Dermis microvascular lymphatic vessel endothelial cell (primary cell): ENCODE data around the gene ZNF81. TPM values are rescaled to one million over a fixed set of nuclear protein-coding genes. Genes with fewer than 3 reads are reported as not detected.
"Not testable (repeated sequence)": the region's sequence is repeated elsewhere in the genome, so short reads cannot be mapped to it uniquely, and the experiment has no call there.

Experiments
- DNase-seq, 2 donors: peaks; one replicate each; pipeline versions ENCODE4 v3.0.0 to v3.0.0-alpha.2; 2010; ENCODE audit warnings: low read depth in 2 of 2
- total RNA-seq: library from RNA; depleted of rRNA; stranded (reverse); fragments of >200 nt; gene quantifications from 2 replicates; pipeline ENCODE4 v1.2.1, GENCODE V29; 2014

Gene ZNF81
- total RNA-seq, 1 donor from 2014 or later, result 3.3 TPM

DNA sequence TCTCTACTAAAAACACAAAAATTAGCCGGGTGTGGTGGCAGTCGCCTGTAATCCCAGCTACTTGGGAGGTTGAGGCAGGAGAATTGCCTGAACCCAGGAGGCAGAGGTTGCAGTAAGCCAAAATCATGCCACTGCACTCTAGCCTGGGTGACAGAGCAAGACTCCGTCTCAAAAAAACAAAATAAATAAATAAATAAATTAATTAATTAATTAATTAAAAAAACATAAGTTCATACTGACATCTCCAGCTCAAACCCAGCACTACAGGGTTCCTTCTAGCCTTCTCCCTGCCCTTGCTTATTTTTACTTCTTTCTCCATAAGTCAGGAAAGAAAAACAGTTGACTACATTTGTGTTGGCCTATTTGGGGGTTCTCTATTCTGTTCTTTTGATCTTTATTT lies 95.3 kb downstream of the ZNF81 start:
- DNase-seq, result not testable (repeated sequence)

DNA sequence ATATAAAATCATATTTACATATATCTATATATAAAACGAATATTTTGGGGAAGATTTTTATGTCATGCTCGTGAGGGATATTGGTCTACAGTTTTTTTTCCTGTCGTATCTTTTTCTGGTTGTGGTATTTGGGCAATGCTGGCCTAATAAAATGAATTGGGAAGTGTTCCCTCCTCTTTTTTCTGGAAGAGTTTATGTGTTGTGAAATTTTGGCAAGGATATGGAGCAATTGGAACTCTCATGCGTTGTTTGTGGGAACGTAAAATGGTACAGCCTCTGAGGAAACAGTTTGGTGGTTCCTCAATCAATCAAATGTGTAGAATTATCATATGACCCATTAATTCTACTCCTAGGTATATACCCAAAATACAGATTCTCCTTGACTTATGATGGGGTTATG lies 97.2 kb downstream of the ZNF81 start:
- no peak for DNase-seq

DNA sequence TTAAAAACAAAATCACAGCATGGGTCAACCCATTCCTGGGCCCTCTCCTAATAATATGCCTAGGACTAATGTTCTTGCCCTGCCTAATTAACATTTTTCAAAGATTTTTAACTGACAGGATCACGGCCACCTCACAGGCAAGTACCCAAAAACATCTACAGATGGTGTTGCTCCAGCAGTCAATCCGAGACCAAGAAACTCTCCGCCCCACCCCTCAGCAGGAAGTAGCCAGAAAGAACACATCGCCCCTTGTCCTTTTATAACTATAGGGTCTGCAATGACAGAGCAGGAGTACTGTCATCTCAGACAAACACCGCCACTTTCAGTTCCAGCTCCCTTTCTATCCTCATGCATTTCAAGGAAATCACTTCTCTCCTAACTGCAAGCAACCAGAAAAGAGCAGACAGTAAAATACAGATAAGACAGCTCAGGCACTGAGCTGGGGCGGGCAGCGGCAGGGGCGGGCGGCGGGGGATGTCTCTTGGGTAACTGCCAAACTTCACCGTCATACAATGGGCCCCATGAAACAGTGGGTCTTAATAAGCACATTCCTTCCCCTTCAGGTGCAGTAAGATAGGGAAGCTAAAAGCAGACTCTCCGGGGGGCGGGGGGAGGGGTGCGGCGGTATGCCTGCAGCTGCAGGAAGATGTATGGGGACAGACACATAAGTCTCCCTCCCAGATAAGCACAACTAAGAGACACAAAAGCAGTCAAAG lies 99.7 kb downstream of the ZNF81 start:
- peak in 1 of 2 donors; percentile 2 for DNase-seq

DNA sequence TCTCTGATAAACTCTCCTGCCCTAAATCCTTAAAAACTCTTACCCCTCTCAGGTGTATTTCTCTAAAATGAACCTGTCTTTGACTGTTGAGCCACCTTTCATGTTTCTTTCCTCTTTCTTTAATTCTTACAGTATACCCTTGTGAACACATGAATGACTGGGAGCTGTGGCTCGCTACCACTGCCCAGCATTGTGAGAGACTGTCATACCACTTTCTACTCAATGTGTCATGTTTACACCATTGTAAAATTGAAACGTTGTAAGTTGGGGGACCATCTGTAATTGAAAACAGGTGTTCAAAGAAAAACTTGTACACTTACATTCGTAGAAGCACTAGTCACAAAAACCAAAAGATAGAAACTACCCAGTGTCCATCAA lies 100.2 kb downstream of the ZNF81 start:
- no peak for DNase-seq

DNA sequence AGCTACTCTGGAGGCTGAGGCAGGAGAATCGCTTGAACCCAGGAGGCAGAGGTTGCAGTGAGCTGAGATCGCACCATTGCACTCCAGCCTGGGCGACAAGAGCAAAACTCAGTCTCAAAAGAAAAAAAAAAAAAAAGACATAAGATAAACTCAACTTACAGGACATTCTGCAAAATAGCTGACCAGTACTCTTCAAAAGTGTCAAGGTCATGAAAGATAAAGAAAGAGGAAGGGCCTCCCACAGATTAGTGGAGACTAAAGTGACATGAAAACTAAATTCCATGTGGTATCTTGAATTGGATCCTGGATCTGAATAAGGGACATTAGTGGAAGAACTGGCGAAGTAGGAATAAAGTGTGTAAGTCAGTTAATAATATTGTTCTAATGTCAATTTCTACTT lies 103.7 kb downstream of the ZNF81 start:
- DNase-seq, result no peak

DNA sequence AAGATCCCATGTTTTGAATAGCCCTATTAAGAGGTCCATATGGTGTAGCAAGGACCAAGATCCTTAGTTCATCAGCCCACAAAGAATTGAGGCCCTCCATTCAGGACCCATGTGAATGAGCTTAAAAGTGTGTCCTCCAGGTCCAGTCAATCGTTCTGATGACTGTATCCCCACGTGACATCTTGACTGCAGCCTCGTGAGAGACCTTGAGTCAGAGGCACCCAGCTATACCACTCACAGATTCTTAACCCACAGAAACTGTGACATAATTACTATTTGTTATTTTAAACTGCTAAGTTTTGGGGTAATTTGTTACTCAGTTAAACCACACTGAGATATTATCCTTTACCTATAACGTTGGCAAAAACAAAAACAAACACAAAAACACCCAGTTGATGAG lies 104.7 kb downstream of the ZNF81 start:
- no peak for DNase-seq

DNA sequence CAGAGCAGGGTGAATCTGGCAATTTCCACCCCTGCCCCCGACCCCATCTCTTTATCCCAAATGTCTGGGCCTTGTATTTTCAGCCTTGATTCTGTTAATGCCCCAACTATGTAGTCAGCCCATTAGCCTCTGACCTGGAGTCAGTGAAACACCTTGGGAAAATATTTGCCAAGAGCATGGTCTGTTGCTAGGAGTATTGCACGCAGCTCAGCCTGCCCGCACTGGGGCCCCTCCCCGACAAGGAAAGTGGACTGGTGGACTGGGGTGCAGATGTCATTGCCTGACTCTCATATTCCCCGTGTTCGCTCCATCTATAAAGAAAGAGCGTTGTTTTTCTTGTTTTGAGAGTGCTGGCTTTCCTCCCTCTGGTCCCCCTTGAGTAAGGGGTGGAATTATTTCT lies 118.6 kb downstream of the ZNF81 start:
- DNase-seq, result not testable (repeated sequence)

DNA sequence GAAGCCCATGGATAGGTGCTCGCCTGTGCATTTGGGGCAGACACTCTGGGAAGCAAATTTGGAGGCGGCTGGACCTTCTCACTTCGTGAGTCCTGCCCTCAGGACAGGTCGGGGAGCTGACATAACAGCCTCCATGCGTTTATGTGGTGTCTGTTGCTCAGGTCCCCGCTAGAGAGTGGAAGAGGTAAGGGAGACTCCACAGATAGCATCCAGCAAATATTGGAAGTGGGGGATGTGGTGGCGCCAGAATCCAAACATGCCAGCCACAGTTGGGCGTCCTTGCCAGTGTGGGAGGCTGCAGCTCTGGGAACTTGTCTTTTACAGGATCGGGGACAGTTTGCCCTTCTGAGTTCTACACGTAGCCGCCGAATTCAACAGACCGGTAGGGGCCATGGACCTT lies 119.3 kb downstream of the ZNF81 start:
- no peak for DNase-seq

DNA sequence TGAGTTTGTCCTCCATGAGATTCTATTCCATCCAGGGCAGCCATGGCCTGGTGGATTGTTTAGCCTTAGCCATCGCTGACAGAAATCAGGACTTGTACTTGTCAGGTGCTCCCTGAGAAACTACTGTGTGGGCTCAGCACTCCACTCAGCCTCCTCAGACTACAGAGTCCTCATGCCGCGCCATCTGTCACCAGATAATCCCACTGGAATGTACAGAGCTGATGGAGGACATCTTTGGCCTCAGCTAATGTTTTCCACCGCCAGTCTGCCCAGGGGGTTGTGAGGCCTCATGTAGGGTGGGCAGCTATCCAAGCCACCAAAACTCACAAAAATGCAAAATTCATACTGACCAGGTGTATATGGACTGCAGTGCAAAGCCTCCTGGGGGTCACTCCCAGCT lies 121.5 kb downstream of the ZNF81 start:
- DNase-seq, result not testable (repeated sequence)

DNA sequence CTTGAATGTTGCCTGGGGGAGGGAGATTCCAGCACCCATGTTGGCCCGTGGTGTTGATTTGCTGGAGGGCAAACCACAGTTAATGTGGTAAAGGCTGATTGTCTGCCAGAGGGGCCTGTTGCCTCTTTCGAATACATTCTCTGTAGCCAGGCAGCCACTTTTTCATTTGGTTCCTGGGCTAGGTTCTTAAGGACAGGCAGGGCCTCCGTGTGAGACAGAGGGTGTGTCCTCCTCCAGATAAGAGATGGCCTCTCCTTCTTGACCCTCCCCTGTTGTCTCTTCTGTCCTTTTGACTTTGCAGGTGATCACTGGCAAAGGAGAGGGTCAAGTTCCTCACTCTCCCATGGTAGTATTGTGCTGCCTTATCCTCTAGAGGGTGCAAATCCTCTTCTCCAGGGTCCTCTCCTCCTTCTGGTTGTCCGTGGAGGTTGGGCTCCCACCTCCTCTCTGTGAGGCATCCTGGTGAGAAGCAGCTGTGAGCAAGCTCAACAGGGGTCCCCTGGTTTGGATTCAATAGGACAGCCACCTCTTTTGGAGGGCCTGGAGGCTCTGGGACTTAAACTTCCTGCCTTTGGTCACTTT lies 122.2 kb downstream of the ZNF81 start:
- DNase-seq, result peak in 1 of 2 donors; percentile 13

DNA sequence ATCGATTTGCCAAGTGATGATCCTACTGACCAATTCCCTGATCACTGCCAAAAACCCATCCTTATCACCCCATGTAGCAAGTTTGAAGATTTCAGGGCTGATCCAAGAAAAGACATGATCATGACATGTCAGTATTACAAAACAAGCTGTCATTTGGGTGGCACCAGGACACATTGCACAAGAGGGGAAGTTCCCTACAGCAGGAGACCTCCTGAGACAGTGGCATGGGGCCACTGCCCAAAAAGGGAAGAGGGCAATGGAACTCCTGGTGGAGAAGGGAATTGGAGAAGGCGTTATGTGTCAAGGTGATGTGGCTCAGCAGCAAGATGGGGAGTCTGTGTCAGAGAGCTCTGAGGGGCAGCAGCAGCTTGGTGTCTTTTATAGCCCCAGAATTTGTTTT lies 123.7 kb downstream of the ZNF81 start:
- no peak for DNase-seq

DNA sequence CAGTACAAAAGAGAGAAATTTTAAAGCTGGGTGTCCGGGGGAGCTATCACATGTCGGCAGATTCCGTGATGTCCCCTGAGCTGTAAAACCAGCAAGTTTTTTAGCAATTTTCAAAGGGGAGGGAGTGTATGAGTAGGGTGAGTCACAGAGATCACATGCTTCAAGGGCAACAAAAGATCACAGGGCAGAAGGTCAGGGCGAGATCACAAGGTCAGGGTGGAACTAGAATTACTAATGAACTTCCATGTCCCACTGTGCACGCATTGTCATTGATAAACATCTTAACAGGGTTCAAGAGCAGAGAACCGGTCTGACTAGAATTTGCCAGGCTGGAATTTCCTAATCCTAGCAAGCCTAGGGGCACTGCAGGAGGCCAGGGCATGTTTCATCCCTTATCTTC lies 125.1 kb downstream of the ZNF81 start:
- not testable (repeated sequence) for DNase-seq

DNA sequence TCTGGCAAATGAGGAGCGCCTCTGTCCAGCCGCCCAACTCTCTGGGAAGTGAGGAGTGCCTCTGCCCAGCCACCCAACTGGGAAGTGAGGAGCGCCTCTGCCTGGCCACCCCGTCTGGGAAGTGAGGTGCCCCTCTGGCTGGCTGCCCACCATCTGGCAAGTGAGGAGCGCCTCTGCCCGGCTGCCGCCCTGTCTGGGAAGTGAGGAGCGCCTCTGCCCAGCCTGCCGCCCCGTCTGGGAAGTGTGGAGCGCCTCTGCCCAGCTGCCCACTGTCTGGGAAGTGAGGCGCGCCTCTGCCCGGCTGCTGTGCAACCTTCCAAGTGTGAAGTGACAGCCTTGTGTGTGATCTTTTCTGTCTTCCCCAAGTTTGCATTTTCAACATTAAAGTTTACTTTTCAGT lies 128.8 kb downstream of the ZNF81 start:
- not testable (repeated sequence) for DNase-seq

Other genes starting within 250 kb of the ZNF81 start
- under 0.01 and 0.13 TPM in 2 replicates for gene SYN1, start 217.0 kb upstream of the ZNF81 start, total RNA-seq
- 0.13 and 0.26 TPM in 2 replicates for gene CFP, start 207.0 kb upstream of the ZNF81 start, total RNA-seq
- gene ELK1, start 186.3 kb upstream of the ZNF81 start, total RNA-seq, result 8.6 and 14.7 TPM in 2 replicates
- gene UXT, start 177.7 kb upstream of the ZNF81 start, total RNA-seq, result 118 and 124 TPM in 2 replicates
- 1.8 and 2.7 TPM in 2 replicates for gene ZNF182, start 167.1 kb downstream of the ZNF81 start, total RNA-seq
- not detected in 2 replicates for gene SPACA5, start 170.1 kb downstream of the ZNF81 start, total RNA-seq
- 1.3 TPM in 2 replicates for gene ZNF630, start 234.7 kb downstream of the ZNF81 start, total RNA-seq